NCI-H2107 treated with DMSO at 0.1 percent for 48 hours (cell line): ENCODE data around the gene SLC35F3.

Source experiments
- DNase-seq: peaks from one replicate; lab custom pipeline; 2025; ENCODE audit not compliant: unreplicated experiment; lab: John Stamatoyannopoulos, UW

SLC35F3 gene

GRCh38 chr1:234311414-234311813 lies 406.9 kb downstream of the SLC35F3 start:
- no peak for DNase-seq

- DNase-seq, result no peak
Observed at GRCh38 chr1:234313171-234313570, 408.7 kb downstream of the SLC35F3 start.

GRCh38 chr1:234315091-234315541 lies 410.6 kb downstream of the SLC35F3 start:
- no peak for DNase-seq

- no peak for DNase-seq
Observed at GRCh38 chr1:234315588-234315987, 411.1 kb downstream of the SLC35F3 start.

GRCh38 chr1:234316486-234316885 lies 412.0 kb downstream of the SLC35F3 start:
- no peak for DNase-seq

GRCh38 chr1:234316937-234317336 lies 412.5 kb downstream of the SLC35F3 start:
- DNase-seq, result peak; percentile 77

GRCh38 chr1:234320069-234320468 lies 415.6 kb downstream of the SLC35F3 start:
- no peak for DNase-seq

- DNase-seq, result no peak
Observed at GRCh38 chr1:234320549-234320948, 416.1 kb downstream of the SLC35F3 start.

- peak; percentile 12 for DNase-seq
Observed at GRCh38 chr1:234321231-234321630, 416.8 kb downstream of the SLC35F3 start.

- DNase-seq, result no peak
Observed at GRCh38 chr1:234322097-234322496, 417.6 kb downstream of the SLC35F3 start.

GRCh38 chr1:234322979-234323378 lies 418.5 kb downstream of the SLC35F3 start:
- no peak for DNase-seq

- DNase-seq, result peak; percentile 52
Observed at GRCh38 chr1:234324821-234325220, 420.3 kb downstream of the SLC35F3 start.

GRCh38 chr1:234325878-234326496 lies 421.5 kb downstream of the SLC35F3 start:
- no peak for DNase-seq

GRCh38 chr1:234326497-234327366 lies 422.3 kb downstream of the SLC35F3 start:
- peak; percentile 57 for DNase-seq

GRCh38 chr1:234327577-234328164 lies 423.2 kb downstream of the SLC35F3 start:
- DNase-seq, result no peak

- no peak for DNase-seq
Observed at GRCh38 chr1:234330843-234331215, 426.4 kb downstream of the SLC35F3 start.

- no peak for DNase-seq
Observed at GRCh38 chr1:234331507-234331906, 427.0 kb downstream of the SLC35F3 start.

GRCh38 chr1:234336359-234336758 lies 431.9 kb downstream of the SLC35F3 start:
- no peak for DNase-seq

- no peak for DNase-seq
Observed at GRCh38 chr1:234337233-234337632, 432.8 kb downstream of the SLC35F3 start.

- no peak for DNase-seq
Observed at GRCh38 chr1:234340528-234340927, 436.1 kb downstream of the SLC35F3 start.

- DNase-seq, result no peak
Observed at GRCh38 chr1:234342774-234343173, 438.3 kb downstream of the SLC35F3 start.

GRCh38 chr1:234345237-234345636 lies 440.8 kb downstream of the SLC35F3 start:
- no peak for DNase-seq
